HCT116 (cell line): Measurements from ENCODE around the gene MAPK7. TPM values are rescaled to one million over a fixed set of nuclear protein-coding genes. Genes with fewer than 3 reads are reported as not detected.

ENCODE experiments used
- ATAC-seq: fragments of 200-7000 bp; cut with Tn5 transposase; 2 replicates; pipeline ENCODE4 v1.9.1; 2020; ENCODE audit warnings: mild to moderate bottlenecking, moderate library complexity
- BruUV-seq: library from RNA; stranded (reverse); fragments of 400-500 nt; replicated peaks from 2 replicates; lab custom pipeline; 2021; lab: Mats Ljungman, UMichigan
- CTCF ChIA-PET: fragments of 300-600 bp; sonication (Branson Sonifier 250); formaldehyde crosslinking; loops from one replicate; lab custom pipeline; 2021; ENCODE audit warnings: antibody characterized with exemption; lab: Charles Lee
- POLR2A ChIA-PET: fragments of 300-600, 350-600 bp; sonication (Branson Sonifier 250); formaldehyde crosslinking; loops from one replicate; lab custom pipeline; 2021; ENCODE audit warnings: antibody characterized with exemption; lab: Charles Lee
- RAD21 ChIA-PET, 2 experiments: fragments of 300-600 bp; sonication (Branson Sonifier 250); formaldehyde crosslinking; loops; one replicate each; lab custom pipeline; 2023; ENCODE audit warnings: low total read pairs in 2 of 2; ENCODE audit not compliant: uncharacterized antibody in 2 of 2, unreplicated experiment in 2 of 2, low non-redundant PET in 1 of 2; lab: Charles Lee
- DNase-seq: peaks from one replicate; pipeline ENCODE4 v3.0.0-alpha.2; 2010; ENCODE audit warnings: low read depth, low spot score
- H2AFZ ChIP-seq: fragments of 200-600 bp; shearing (Covaris generic), sonication (generic); 2 replicates; pipeline ENCODE4 v1.6.1; 2017; ENCODE audit warnings: low read depth, mixed run types, mixed read lengths, antibody characterized with exemption, low read length; ENCODE audit not compliant: poor library complexity, severe bottlenecking
- H3K27ac ChIP-seq: 2 replicates; pipeline ENCODE4 v1.5.1; 2012; ENCODE audit warnings: low read depth, low read length
- H3K27me3 ChIP-seq: fragments of 200-600 bp; sonication (generic); 2 replicates; pipeline ENCODE4 v1.6.1; 2016; ENCODE audit warnings: mixed run types, low read length, mixed read lengths; ENCODE audit not compliant: insufficient read depth
- H3K36me3 ChIP-seq, 2 experiments: fragments of 200-500 bp in 1 of 2; fragments of 200-600 bp in 1 of 2; sonication (Bioruptor generic) in 1 of 2; sonication (generic) in 1 of 2; 2 replicates each; pipeline versions ENCODE4 v1.5.1 to v1.6.1; 2014 to 2016; ENCODE audit warnings: low read length in 2 of 2, inconsistent platforms in 1 of 2, mixed read lengths in 1 of 2, mixed run types in 1 of 2; ENCODE audit not compliant: insufficient read depth in 2 of 2, control insufficient read depth in 1 of 2
- H3K4me1 ChIP-seq, 2 experiments: fragments of 200-600 bp in 1 of 2; sonication (generic) in 1 of 2; 2 replicates each; pipeline versions ENCODE4 v1.5.1 to v1.6.1; 2012 to 2017; ENCODE audit warnings: low read length in 2 of 2, inconsistent platforms in 1 of 2, mild to moderate bottlenecking in 1 of 2, mixed read lengths in 1 of 2, mixed run types in 1 of 2, moderate library complexity in 1 of 2; ENCODE audit not compliant: insufficient read depth in 2 of 2, control insufficient read depth in 1 of 2
- H3K4me2 ChIP-seq: fragments of 200-600 bp; sonication (generic); 2 replicates; pipeline ENCODE4 v1.6.1; 2017; ENCODE audit warnings: mixed run types, low read length, mixed read lengths
- H3K4me3 ChIP-seq, 2 experiments: fragments of 200-600 bp in 1 of 2; sonication (generic) in 1 of 2; replicated peaks in 1 of 2; 2 replicates each; pipeline ENCODE4 v1.5.1; 2011 to 2016; ENCODE audit warnings: low read length in 2 of 2, control low read depth in 1 of 2, low read depth in 1 of 2, mild to moderate bottlenecking in 1 of 2, mixed read lengths in 1 of 2, mixed run types in 1 of 2
- H3K79me2 ChIP-seq: fragments of 200-600 bp; sonication (generic); 2 replicates; pipeline ENCODE4 v1.6.1; 2017; ENCODE audit warnings: mild to moderate bottlenecking, mixed run types, low read length, moderate library complexity, mixed read lengths; ENCODE audit not compliant: insufficient read depth
- H3K9ac ChIP-seq: fragments of 200-600 bp; sonication (generic); 2 replicates; pipeline ENCODE4 v1.6.1; 2016; ENCODE audit warnings: low read length, mixed read lengths
- H3K9me2 ChIP-seq: fragments of 200-600 bp; sonication (generic), shearing (Covaris generic); 2 replicates; pipeline ENCODE4 v1.6.1; 2017; ENCODE audit warnings: mixed run types, mild to moderate bottlenecking, moderate library complexity; ENCODE audit not compliant: insufficient read depth
- H3K9me3 ChIP-seq, 2 experiments: fragments of 200-500 bp in 1 of 2; fragments of 200-600 bp in 1 of 2; sonication (Bioruptor generic) in 1 of 2; sonication (generic) in 1 of 2; 2 replicates each; pipeline ENCODE4 v1.6.1; 2014 to 2017; ENCODE audit warnings: low read length in 2 of 2, mixed read lengths in 2 of 2, inconsistent platforms in 1 of 2, low read depth in 1 of 2, mild to moderate bottlenecking in 1 of 2, mixed run types in 1 of 2, moderate library complexity in 1 of 2; ENCODE audit not compliant: control insufficient read depth in 1 of 2, insufficient read depth in 1 of 2
- H4K20me1 ChIP-seq: fragments of 200-600 bp; sonication (generic), shearing (Covaris generic); 2 replicates; pipeline ENCODE4 v1.6.1; 2017; ENCODE audit warnings: mixed run types, mild to moderate bottlenecking, moderate library complexity; ENCODE audit not compliant: insufficient read depth
- CBX3 ChIP-seq: IDR thresholded peaks from 2 replicates; pipeline ENCODE4 v1.6.1; 2012; ENCODE audit warnings: low read depth
- CEBPB ChIP-seq: IDR thresholded peaks from 2 replicates; pipeline ENCODE4 v1.6.1; 2012; ENCODE audit warnings: low read depth
- EZH2 ChIP-seq: fragments of 200-600 bp; sonication (generic); IDR thresholded peaks from 2 replicates; pipeline ENCODE4 v1.6.1; 2017; ENCODE audit warnings: antibody characterized with exemption, mixed run types
- EZH2phosphoT487 ChIP-seq: fragments of 200-600 bp; IDR thresholded peaks from 2 replicates; pipeline ENCODE4 v1.6.1; 2018; ENCODE audit warnings: antibody characterized with exemption, borderline replicate concordance
- POLR2A ChIP-seq: IDR thresholded peaks from 2 replicates; pipeline ENCODE4 v1.7.0; 2011; ENCODE audit warnings: borderline replicate concordance; ENCODE audit not compliant: insufficient read depth, insufficient read length; ENCODE audit errors: extremely low read depth
- REST ChIP-seq: IDR thresholded peaks from 2 replicates; pipeline ENCODE4 v1.6.1; 2012; ENCODE audit warnings: low read depth
- TCF7L2 ChIP-seq: IDR thresholded peaks from 2 replicates; pipeline ENCODE4 v1.7.0; 2011; ENCODE audit warnings: borderline replicate concordance, inconsistent platforms; ENCODE audit not compliant: insufficient read depth, insufficient read length; ENCODE audit errors: extremely low read depth
- YY1 ChIP-seq: IDR thresholded peaks from 2 replicates; pipeline ENCODE4 v1.6.1; 2011; ENCODE audit warnings: low read length, low read depth, moderate library complexity, mild to moderate bottlenecking; ENCODE audit not compliant: insufficient replicate concordance; ENCODE audit errors: extremely low read depth
- ZFX ChIP-seq: fragments of 450-650 bp; IDR thresholded peaks from 2 replicates; pipeline ENCODE4 v1.6.1; 2017
- intact Hi-C: fragments of 100-400 bp; cut with micrococcal nuclease; formaldehyde crosslinking; loops from 2 replicates; pipeline ENCODE4 v1.10.0; 2022
- total RNA-seq: library from RNA; stranded (reverse); gene quantifications from one replicate; pipeline ENCODE4 v1.2.1, GENCODE V29; 2021; ENCODE audit not compliant: unreplicated experiment

The MAPK7 gene
- total RNA-seq, 1 experiment from 2014 or later, result 15.3 TPM

GRCh38 chr17:19410091-19410490 is 31.8 kb downstream of the MAPK7 start:
- no peaks in the 10 kb centered on the region for H3K9me2 ChIP-seq
- BruUV-seq, result no TSS peak

More at GRCh38 chr17:19410091-19410490, 31.8 kb downstream of the MAPK7 start:
- H3K36me3 ChIP-seq, result no peaks in the 10 kb centered on the region
- no peaks in the 10 kb centered on the region for H4K20me1 ChIP-seq
- peaks cover 9 to 16% of the 10 kb centered on the region in 2 experiments; a peak in 3 of 4 replicates for H3K4me1 ChIP-seq
- peak; percentile 28; the same call in 1 of the 2 replicates for ATAC-seq
- 0 out of 2 replicates have a peak overlapping the region, but pooled peaks have one; percentile 9 for H3K27ac ChIP-seq
- H3K27me3 ChIP-seq, result no peaks in the 10 kb centered on the region
- no peak for DNase-seq
- TF ChIP-seq YY1 (no peak), CEBPB (no peak), TCF7L2 (no peak), ZFX (no peak), EZH2phosphoT487 (no peak), POLR2A (no peak), CBX3 (no peak), REST (no peak), EZH2 (no peak)
- CTCF ChIA-PET, result interaction anchor here (0.9 to 1.0 kb wide), 2 partner anchors 37 to 47 kb away, joined by 3 to 5 read pairs; partner anchors contain the start of gene B9D1
- intact Hi-C loops, result no loop called here
- H3K4me3 ChIP-seq, result no peak overlapping the region
- no peak overlapping the region for H2AFZ ChIP-seq
- peak overlapping the region; percentile 64 for H3K4me2 ChIP-seq
- no peak overlapping the region for H3K9ac ChIP-seq
- no peaks in the 10 kb centered on the region for H3K79me2 ChIP-seq
- POLR2A ChIA-PET, result interaction anchor here (1.7 kb wide), 1 partner anchor 32 kb away, joined by 6 read pairs; the partner anchor contains the start of gene MAPK7
- H3K9me3 ChIP-seq, result no peaks in the 10 kb centered on the region
- RAD21 ChIA-PET, result interaction anchor here in 1 of 2 experiments (1.0 kb wide), 1 partner anchor 32 kb away, joined by 3 read pairs; the partner anchor contains the start of gene MAPK7
